GF-D8 (cell line): ENCODE results near the gene SH3BGRL2.
"Not testable (repeated sequence)": the region's sequence is repeated elsewhere in the genome, so short reads cannot be mapped to it uniquely, and the experiment has no call there.

ENCODE experiments used
- DNase-seq: peaks from one replicate; lab custom pipeline; 2025; lab: John Stamatoyannopoulos, UW

The SH3BGRL2 gene

DNA sequence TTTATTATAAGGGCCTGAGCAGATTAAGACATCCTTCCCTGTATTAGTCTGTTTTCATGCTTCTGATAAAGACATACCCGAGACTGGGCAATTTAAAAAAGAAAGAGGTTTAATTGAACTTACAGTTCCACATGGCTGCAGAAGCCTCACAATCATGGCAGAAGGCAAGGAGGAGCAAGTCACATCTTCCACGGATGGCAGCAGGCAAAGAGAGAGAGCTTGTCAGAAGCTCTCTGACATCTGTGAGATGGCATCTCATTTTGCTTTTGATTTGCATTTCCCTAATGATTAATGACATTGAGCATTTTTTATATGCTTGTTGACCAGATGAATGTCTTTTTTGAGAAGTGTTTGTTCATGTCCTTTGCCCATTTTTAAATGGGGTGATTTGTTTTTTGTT is 114.2 kb downstream of the SH3BGRL2 start:
- not testable (repeated sequence) for DNase-seq

DNA sequence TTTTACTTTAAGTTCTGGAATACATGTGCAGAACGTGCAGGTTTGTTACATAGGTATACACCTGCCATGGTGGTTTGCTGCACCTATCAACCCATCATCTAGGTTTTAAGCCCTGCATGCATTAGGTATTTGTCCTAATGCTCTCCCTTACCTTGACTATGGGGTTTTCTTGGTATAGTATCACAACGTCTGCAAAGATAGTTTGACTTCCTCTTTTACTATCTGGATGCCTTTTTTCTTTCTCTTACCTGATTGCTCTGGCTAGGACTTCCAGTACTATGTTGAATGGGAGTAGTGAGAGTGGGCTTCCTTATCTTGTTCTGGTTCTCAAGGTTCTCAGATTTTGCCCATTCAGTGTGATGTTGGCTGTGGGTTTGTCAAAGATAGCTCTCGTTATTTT is 115.2 kb downstream of the SH3BGRL2 start:
- DNase-seq = not testable (repeated sequence)

GRCh38 chr6:79750806-79751205 is 119.7 kb downstream of the SH3BGRL2 start:
- no peak for DNase-seq
